Amniotic epithelial cell (primary cell): ENCODE results near the gene RBBP7.
A peak's percentile ranks its signal among the peaks of the same experiment; 100 is the strongest.

ENCODE experiments used
- DNase-seq: peaks from one replicate; pipeline ENCODE4 v3.0.0-alpha.2; 2010; ENCODE audit warnings: low read depth

The RBBP7 gene

DNA sequence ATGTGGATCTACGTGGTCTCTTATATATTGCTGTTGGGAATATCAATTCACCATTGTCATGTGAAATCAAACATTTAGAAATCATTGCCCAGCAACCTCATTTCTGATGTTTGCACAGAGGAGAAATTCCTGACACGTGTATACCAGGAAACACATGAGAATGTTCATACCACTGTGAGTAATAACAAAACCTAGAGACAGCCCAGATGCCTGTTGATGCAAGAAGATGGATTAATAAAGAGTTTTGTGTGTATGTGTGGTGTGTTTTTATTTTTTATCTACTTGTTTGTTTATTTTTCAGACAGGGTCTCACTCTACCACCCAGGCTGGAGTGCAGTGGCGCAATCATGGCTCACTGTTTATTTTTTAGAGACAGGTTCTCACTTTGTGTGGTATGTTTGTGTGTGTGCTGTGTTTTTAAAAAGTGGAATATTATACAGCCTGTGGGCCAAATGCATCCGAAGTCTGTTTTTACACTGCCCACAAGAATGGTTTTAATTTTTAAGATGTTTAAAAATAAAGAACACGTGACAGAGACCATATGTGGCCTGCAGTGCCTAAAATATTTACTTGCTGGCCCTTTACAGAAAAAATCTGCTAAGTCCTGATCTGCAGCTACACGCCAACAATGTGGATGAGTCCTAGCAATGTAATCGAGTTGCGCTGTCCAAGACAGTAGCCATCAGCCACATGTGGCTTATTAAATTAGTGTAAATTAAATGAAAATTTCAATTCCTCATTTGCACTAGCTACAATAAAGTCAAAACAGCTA, 44.7 kb downstream of the RBBP7 start:
- peak; percentile 91 for DNase-seq

DNA sequence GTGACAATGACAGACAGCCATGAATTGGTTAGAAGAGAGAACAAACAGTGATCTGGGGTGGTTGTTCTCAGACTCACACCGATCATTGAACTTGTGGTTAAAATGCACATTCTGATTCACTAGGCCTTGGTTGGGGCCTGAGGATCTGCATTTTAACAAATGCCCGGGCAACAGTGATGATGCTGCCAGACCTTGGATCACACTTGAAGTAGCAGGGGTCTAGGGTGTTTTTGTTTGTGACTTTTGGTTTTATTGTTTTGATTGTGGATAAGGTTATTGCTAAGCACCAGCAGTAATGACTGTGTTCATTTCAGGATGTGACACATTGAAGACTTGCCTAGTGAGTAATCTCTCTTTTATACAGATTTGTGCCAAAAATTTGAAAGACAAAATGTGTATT, 47.4 kb downstream of the RBBP7 start:
- peak; percentile 44 for DNase-seq

DNA sequence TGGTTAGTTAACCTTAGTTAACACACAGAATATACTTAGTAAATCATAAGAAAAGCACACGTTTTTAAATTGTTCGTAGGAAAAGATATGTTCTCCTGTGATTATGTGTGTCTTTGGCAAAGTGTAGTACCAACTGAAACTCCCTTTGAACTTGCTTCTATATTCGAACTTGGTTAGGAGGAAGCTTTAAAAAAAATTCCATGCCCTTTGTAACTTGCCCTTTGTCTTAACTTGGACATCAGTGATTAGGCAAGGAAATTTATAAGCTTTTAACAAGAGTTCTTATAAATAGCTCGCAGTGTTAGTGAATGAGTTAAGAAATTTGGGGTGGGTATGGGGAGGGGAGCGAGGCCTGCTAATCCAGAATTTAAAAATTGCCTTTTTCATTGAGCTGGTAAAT, 50.5 kb downstream of the RBBP7 start:
- no peak for DNase-seq

DNA sequence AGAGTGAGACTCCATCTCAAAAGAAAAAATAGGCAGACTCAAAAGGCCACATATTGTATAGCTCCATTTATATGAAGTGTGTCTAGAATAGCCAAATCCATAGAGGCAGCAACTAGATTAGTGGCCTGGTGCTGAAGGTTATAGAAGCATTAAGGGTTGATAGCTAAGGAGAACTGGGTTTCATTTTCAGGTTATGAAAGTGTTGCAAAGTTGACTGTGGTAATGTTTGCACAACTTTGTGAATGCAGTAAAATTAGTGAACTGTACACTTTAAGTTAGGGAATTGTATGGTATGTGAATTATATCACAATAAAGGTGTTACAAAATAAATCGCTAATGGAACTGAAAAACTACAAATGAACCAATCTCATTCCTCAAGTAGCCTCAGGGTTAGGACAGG, 55.6 kb downstream of the RBBP7 start:
- no peak for DNase-seq

DNA sequence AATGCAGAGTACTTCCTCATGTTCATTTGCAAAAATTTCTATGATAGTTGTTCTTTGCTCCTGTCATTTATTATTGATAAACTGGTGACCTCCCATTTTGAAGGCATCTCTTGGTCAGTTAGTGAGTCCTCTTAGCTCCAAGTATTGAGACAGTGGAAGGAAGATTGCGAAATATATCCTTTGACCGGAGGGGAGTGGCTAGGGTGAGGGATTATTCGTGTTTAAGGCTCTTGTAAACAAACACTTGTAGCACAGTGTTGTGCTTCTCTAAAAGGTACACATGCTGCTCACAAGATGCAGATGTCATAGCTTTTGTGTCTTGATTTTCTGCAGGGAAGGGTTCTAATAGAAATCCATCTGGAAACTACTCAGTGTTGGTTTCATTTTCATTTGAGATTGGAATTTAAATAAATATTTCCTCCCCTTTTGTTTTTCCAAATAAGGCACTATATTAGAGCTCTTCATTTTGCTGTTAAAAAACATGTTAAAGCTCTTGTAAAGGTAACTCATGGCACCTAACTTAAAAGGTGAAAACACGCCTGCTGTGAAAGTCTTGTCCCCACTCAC, 62.1 kb downstream of the RBBP7 start:
- DNase-seq = peak; percentile 82

DNA sequence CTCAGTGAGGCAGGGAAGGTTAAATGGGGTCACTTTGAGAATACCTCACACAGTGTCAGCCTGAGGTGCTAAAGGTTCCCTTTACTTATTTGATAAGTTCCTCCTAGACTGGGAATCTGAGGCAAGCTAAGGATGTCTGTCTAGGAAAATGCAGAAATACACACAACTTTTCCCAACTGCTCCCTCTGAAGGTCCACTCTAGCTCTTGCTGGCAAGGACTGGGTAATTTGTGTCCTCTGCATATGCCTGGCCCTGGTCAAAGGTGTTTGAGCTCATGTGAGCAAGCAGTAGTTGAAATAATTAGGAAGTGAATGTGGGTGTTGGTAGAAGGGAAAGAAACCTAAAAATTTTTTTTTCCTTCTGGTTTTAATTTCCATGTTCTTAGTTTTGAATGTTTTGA, 62.6 kb downstream of the RBBP7 start:
- no peak for DNase-seq

DNA sequence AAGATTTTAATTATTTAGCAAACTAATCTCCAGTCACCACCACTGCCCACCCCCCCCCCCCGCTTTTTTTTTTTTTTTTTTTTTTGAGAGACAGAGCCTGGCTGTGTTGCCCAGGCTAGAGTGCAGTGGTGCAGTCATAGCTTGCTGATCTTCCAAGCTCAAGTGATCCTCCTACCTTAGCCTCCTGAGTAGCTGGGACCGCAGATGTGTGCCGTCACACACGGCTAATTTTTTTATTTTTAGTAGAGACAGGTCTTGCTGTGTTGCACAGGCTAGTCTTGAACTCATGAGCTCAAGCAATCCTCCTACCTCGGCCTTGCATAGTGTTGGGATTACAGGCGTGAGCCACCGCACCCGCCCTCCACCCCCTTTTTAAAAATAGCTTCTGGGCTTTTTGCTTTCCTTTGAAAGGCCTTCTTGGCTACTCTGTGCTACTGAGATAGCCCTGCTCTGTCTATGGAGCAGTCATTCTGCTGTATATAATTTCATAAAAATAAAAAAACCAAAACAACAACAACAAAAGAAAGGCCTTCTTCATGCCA, 65.2 kb downstream of the RBBP7 start:
- no peak for DNase-seq

DNA sequence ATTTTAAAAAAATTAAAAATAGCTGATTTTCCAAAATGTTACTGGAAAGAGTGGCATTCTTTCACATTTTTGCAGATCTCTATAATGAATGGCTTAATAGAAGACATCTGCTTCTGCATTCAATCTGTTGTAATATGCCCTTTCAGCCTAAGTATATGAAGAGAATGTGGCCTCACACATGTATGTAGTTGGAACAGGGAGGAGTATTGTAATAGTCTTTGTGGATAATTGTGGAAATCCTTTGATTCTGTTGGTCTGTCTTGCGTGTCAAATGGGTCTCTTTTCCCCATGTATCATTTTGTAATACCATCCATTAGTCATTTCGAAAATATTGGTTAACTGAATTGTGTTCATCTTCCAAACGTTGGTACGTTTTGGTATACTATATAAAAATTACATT, 72.3 kb downstream of the RBBP7 start:
- DNase-seq = no peak

DNA sequence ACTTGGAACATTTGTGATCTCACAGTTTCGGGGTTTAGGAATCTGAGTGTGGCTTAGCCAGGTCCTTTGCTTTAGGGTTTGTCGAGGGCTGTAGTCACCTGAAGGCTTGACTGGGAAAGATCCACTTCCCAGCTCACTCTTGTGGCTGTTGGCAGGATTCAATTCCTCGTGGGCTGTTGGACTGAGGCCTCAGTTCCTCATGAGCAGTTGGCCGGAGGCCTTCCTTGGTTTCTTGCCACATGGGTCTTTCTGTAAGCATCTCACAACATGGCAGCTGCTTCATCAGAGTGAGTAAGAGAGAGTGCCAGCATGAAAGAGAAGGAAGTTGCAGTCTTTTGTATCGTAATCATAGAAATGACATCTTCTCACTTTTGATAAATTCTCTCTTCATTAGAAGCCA, 72.8 kb downstream of the RBBP7 start:
- no peak for DNase-seq

DNA sequence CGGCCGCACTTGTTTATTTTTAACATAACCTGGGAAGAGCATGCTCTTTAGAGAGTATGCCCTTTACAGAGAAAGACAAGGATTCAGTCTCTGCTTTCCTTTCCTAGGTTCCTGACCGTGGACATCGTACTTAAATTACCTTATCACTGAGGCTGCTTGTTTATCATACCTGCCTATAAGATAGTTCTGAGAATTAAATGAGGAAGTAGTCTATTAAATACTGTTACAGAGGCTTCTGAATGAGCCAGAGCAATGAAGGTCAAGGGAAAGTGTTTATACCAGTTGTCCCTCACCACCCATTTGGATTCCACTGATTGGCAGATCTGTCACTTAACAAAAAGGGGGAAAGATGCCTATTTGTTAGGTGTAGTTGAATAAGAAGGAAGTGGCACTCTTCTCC, 73.9 kb downstream of the RBBP7 start:
- no peak for DNase-seq
